Measurements from ENCODE around the gene IFITM2. TPM values are rescaled to one million over a fixed set of nuclear protein-coding genes. Genes with fewer than 3 reads are reported as not detected.
"Not testable (repeated sequence)": the region's sequence is repeated elsewhere in the genome, so short reads cannot be mapped to it uniquely, and the experiment has no call there.

The IFITM2 gene
- total and polyA plus RNA-seq, 2 donors = 305 to 467 TPM

- H3K27me3 ChIP-seq (ENCODE audit: control insufficient read depth in 2 of 2, insufficient read depth in 1 of 2, low read length in 1 of 2) = peaks cover 40 to 55% of the 10 kb centered on the region in 2 donors
- peaks cover 0 to 5% of the 10 kb centered on the region in 2 donors for H3K36me3 ChIP-seq (ENCODE audit: control insufficient read depth in 2 of 2, insufficient read depth in 2 of 2, low read length in 1 of 2)
- DNase-seq (ENCODE audit: low read depth in 6 of 9, low spot score in 9 of 9) = no peak
Observed at GRCh38 chr11:285021-285893, 22.4 kb upstream of the IFITM2 start.

GRCh38 chr11:285894-286220 lies 21.8 kb upstream of the IFITM2 start:
- H3K27ac ChIP-seq (ENCODE audit: low read depth in 1 of 2, low read length in 1 of 2) = peak overlapping the region in 1 of 2 donors; percentile 13
- H3K4me1 ChIP-seq (ENCODE audit: control insufficient read depth in 2 of 2, insufficient read depth in 2 of 2, low read length in 2 of 2) = peaks cover 12 to 50% of the 10 kb centered on the region in 2 donors
- 95% methylated on average over 8 of the region's 8 CpGs for WGBS
- DNase-seq (ENCODE audit: low read depth in 6 of 9, low spot score in 9 of 9) = no peak
- H3K36me3 ChIP-seq (ENCODE audit: control insufficient read depth in 2 of 2, insufficient read depth in 2 of 2, low read length in 1 of 2) = peaks cover 0 to 5% of the 10 kb centered on the region in 2 donors
- H3K9me3 ChIP-seq (ENCODE audit: control insufficient read depth in 2 of 2, insufficient read depth in 1 of 2, low read length in 1 of 2) = peaks cover 0 to 1% of the 10 kb centered on the region in 2 donors
- no peak overlapping the region for H3K4me3 ChIP-seq (ENCODE audit: low read length in 2 of 2)
- H3K27me3 ChIP-seq (ENCODE audit: control insufficient read depth in 2 of 2, insufficient read depth in 1 of 2, low read length in 1 of 2) = peaks cover 34 to 49% of the 10 kb centered on the region in 2 donors

More at GRCh38 chr11:285021-285893, 22.4 kb upstream of the IFITM2 start:
- 93% methylated on average over 29 of the region's 29 CpGs for WGBS
- H3K9me3 ChIP-seq (ENCODE audit: control insufficient read depth in 2 of 2, insufficient read depth in 1 of 2, low read length in 1 of 2) = peaks cover 0 to 1% of the 10 kb centered on the region in 2 donors
- H3K4me3 ChIP-seq (ENCODE audit: low read length in 2 of 2) = no peak overlapping the region
- H3K27ac ChIP-seq (ENCODE audit: low read depth in 1 of 2, low read length in 1 of 2) = peak overlapping the region in 1 of 2 donors; percentile 13
- peaks cover 11 to 46% of the 10 kb centered on the region in 2 donors for H3K4me1 ChIP-seq (ENCODE audit: control insufficient read depth in 2 of 2, insufficient read depth in 2 of 2, low read length in 2 of 2)

DNA sequence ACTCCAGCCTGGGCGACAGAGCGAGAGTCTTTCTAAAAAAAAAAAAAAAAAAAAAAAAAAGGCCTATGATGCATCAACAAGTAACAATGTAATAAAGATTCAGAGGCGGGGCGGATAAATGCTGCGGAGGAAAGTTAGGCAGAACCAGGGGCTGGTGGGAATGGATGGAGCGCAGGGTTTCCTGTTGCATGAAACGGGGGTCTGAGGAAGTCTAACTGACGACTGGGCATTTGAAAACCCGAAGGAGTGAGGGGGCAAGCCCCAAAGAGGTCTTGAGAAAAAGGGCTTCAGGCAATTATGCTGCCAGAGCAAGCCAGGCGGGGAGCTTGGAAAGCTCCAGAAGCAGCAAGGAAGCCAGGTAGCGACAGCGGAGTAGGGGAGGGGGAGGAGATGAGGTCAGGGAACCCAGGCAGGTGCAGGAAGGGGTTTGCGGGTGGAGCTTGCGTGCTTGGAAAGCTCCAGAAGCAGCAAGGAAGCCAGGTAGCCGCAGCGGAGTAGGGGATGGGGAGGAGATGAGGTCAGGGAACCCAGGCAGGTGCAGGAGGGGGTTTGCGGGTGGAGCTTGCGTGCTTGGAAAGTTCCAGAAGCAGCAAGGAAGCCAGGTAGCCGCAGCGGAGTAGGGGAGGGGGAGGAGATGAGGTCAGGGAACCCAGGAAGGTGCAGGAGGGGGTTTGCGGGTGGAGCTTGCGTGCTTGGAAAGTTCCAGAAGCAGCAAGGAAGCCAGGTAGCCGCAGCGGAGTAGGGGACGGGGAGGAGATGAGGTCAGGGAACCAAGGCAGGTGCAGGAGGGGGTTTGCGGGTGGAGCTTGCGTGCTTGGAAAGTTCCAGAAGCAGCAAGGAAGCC lies 20.4 kb upstream of the IFITM2 start:
- Histone ChIP-seq H3K27me3 (ENCODE audit: control insufficient read depth in 2 of 2, insufficient read depth in 1 of 2, low read length in 1 of 2) (peaks cover 21 to 36% of the 10 kb centered on the region in 2 donors), H3K4me3 (ENCODE audit: low read length in 2 of 2) (peak overlapping the region; percentile 58 to 78), H3K36me3 (ENCODE audit: control insufficient read depth in 2 of 2, insufficient read depth in 2 of 2, low read length in 1 of 2) (peaks cover 1 to 13% of the 10 kb centered on the region in 2 donors), H3K4me1 (ENCODE audit: control insufficient read depth in 2 of 2, insufficient read depth in 2 of 2, low read length in 2 of 2) (peaks cover 12 to 50% of the 10 kb centered on the region in 2 donors), H3K27ac (ENCODE audit: low read depth in 1 of 2, low read length in 1 of 2) (peak overlapping the region; percentile 87 to 95)
- 51% methylated on average over 27 of the region's 27 CpGs for WGBS
- peak in 5 of 9 donors; percentile 71 to 88 (median 77) for DNase-seq (ENCODE audit: low read depth in 6 of 9, low spot score in 9 of 9)
- H3K9me3 ChIP-seq (ENCODE audit: control insufficient read depth in 2 of 2, insufficient read depth in 1 of 2, low read length in 1 of 2) = not testable (repeated sequence)

DNA sequence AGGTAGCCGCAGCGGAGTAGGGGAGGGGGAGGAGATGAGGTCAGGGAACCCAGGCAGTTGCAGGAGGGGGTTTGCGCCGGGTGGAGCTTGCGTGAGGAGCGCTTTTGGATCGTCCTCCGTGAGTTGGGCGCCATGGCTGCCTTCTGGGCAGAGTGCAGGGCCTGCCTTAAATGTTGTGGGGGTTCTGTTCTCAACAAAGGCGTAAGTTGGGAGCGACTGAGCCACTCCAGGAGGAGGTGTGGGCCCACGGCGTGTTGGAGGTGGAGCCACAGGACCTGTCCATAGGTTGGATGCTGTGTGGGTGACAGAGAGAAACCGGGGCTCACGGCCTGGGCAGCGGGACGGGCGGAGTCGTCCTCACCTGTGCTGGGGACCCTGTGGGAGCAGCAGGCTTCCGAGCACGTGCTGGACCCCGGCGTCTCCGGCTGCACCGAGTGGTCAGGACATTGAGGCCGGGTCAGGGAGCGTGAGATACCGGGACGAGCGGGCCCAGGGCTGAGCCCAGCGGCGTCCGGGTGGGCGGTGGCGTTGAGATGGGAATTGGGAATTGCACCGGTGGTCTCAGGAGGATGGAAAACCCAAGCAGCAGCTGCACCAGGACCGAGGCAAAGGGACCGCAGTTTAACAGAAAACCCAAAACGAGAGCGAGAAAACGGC lies 19.7 kb upstream of the IFITM2 start:
- H3K4me1 ChIP-seq (ENCODE audit: control insufficient read depth in 2 of 2, insufficient read depth in 2 of 2, low read length in 2 of 2) = peaks cover 12 to 58% of the 10 kb centered on the region in 2 donors
- 16% methylated on average over 41 of the region's 41 CpGs for WGBS
- H3K27me3 ChIP-seq (ENCODE audit: control insufficient read depth in 2 of 2, insufficient read depth in 1 of 2, low read length in 1 of 2) = peaks cover 13 to 28% of the 10 kb centered on the region in 2 donors
- H3K9me3 ChIP-seq (ENCODE audit: control insufficient read depth in 2 of 2, insufficient read depth in 1 of 2, low read length in 1 of 2) = no peaks in the 10 kb centered on the region
- H3K4me3 ChIP-seq (ENCODE audit: low read length in 2 of 2) = peak overlapping the region; percentile 58 to 78
- H3K36me3 ChIP-seq (ENCODE audit: control insufficient read depth in 2 of 2, insufficient read depth in 2 of 2, low read length in 1 of 2) = peaks cover 3 to 21% of the 10 kb centered on the region in 2 donors
- peak overlapping the region; percentile 87 to 95 for H3K27ac ChIP-seq (ENCODE audit: low read depth in 1 of 2, low read length in 1 of 2)
- peak in 3 of 9 donors; percentile 51 to 65 (median 53) for DNase-seq (ENCODE audit: low read depth in 6 of 9, low spot score in 9 of 9)

GRCh38 chr11:288478-289397 lies 18.9 kb upstream of the IFITM2 start, which contains the start of gene PGGHG:
Gene PGGHG (plus strand): TSS chr11:289126. CDS start chr11:289817, 691 bp downstream.
- peak within 1 kb of the TSS; percentile 87 to 95 for H3K27ac ChIP-seq (ENCODE audit: low read depth in 1 of 2, low read length in 1 of 2)
- peaks cover 12 to 59% of the 10 kb centered on the region in 2 donors for H3K4me1 ChIP-seq (ENCODE audit: control insufficient read depth in 2 of 2, insufficient read depth in 2 of 2, low read length in 2 of 2)
- peak within 1 kb of the TSS; percentile 58 to 78 for H3K4me3 ChIP-seq (ENCODE audit: low read length in 2 of 2)
- peaks cover 12 to 24% of the 10 kb centered on the region in 2 donors for H3K27me3 ChIP-seq (ENCODE audit: control insufficient read depth in 2 of 2, insufficient read depth in 1 of 2, low read length in 1 of 2)
- no peaks in the 10 kb centered on the region for H3K9me3 ChIP-seq (ENCODE audit: control insufficient read depth in 2 of 2, insufficient read depth in 1 of 2, low read length in 1 of 2)
- H3K36me3 ChIP-seq (ENCODE audit: control insufficient read depth in 2 of 2, insufficient read depth in 2 of 2, low read length in 1 of 2) = peaks cover 3 to 28% of the 10 kb centered on the region in 2 donors
- WGBS = under 1% methylated on average over 111 of the region's 112 CpGs
- DNase-seq (ENCODE audit: low read depth in 6 of 9, low spot score in 9 of 9) = peak in 1 of 9 donors; percentile 61

- no peaks in the 10 kb centered on the region for H3K9me3 ChIP-seq (ENCODE audit: control insufficient read depth in 2 of 2, insufficient read depth in 1 of 2, low read length in 1 of 2)
- H3K27ac ChIP-seq (ENCODE audit: low read depth in 1 of 2, low read length in 1 of 2) = peak overlapping the region; percentile 46 to 93
- H3K4me1 ChIP-seq (ENCODE audit: control insufficient read depth in 2 of 2, insufficient read depth in 2 of 2, low read length in 2 of 2) = peaks cover 12 to 59% of the 10 kb centered on the region in 2 donors
- H3K4me3 ChIP-seq (ENCODE audit: low read length in 2 of 2) = peak overlapping the region; percentile 58 to 60
- peaks cover 6 to 18% of the 10 kb centered on the region in 2 donors for H3K27me3 ChIP-seq (ENCODE audit: control insufficient read depth in 2 of 2, insufficient read depth in 1 of 2, low read length in 1 of 2)
- peak in 2 of 9 donors; percentile 38 to 65 for DNase-seq (ENCODE audit: low read depth in 6 of 9, low spot score in 9 of 9)
- 11% methylated on average over 14 of the region's 14 CpGs for WGBS
- H3K36me3 ChIP-seq (ENCODE audit: control insufficient read depth in 2 of 2, insufficient read depth in 2 of 2, low read length in 1 of 2) = peaks cover 9 to 34% of the 10 kb centered on the region in 2 donors
Observed at GRCh38 chr11:289398-289711, 18.3 kb upstream of the IFITM2 start.

DNA sequence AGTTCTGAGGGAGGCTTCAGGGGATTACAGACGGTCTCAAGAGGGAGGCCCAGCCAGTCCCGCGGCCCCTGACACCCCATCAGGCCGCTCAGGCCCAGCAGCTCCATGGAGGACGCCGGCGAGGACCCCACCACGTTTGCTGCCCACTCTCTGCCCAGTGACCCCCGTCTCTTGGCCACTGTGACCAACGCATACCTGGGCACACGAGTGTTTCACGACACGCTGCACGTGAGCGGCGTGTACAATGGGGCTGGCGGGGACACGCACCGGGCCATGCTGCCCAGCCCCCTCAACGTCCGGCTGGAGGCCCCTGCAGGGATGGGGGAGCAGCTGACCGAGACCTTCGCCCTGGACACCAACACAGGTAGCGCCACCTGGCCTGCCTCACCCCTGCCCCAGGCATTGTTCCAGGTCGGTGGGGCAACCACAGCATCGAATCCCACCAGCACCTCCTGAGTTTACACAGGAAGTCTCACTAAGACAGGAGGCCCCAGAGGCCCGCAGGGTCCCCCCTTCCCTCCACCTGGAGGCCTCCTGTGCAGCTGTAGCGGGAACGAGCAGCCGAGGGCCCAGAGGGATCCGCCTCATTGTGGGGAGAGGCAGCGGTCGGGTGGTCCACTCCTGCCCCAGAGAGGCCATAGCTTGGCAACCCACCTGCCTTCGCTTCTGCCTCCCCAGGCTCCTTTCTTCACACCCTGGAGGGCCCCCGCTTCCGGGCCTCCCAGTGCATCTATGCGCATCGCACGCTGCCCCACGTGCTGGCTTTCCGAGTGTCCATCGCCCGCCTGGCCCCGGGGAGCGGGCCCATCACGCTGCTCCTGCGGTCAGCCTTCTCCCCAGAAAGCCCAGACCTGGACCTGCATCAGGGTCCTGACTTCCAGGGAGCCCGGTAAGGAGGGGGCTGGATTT lies 17.6 kb upstream of the IFITM2 start:
- Histone ChIP-seq H3K27ac (ENCODE audit: low read depth in 1 of 2, low read length in 1 of 2) (peak overlapping the region; percentile 52 to 93), H3K4me1 (ENCODE audit: control insufficient read depth in 2 of 2, insufficient read depth in 2 of 2, low read length in 2 of 2) (peaks cover 12 to 59% of the 10 kb centered on the region in 2 donors), H3K4me3 (ENCODE audit: low read length in 2 of 2) (peak overlapping the region; percentile 58 to 60), H3K36me3 (ENCODE audit: control insufficient read depth in 2 of 2, insufficient read depth in 2 of 2, low read length in 1 of 2) (peaks cover 12 to 40% of the 10 kb centered on the region in 2 donors), H3K9me3 (ENCODE audit: control insufficient read depth in 2 of 2, insufficient read depth in 1 of 2, low read length in 1 of 2) (no peaks in the 10 kb centered on the region), H3K27me3 (ENCODE audit: control insufficient read depth in 2 of 2, insufficient read depth in 1 of 2, low read length in 1 of 2) (peaks cover 4 to 18% of the 10 kb centered on the region in 2 donors)
- DNase-seq (ENCODE audit: low read depth in 6 of 9, low spot score in 9 of 9) = peak in 3 of 9 donors; percentile 49 to 79 (median 61)
- 73% methylated on average over 48 of the region's 48 CpGs for WGBS

Measured in thymus (tissue), 11 donors.